GM18951 (cell line): ENCODE measurements around the gene ACOT4.
"Not testable (repeated sequence)": the region's sequence is repeated elsewhere in the genome, so short reads cannot be mapped to it uniquely, and the experiment has no call there.

ENCODE experiments used
- POLR2A ChIP-seq: IDR thresholded peaks from 4 replicates; pipeline ENCODE4 v1.6.1; 2011; ENCODE audit warnings: mild to moderate bottlenecking; ENCODE audit not compliant: insufficient read length, insufficient read depth; ENCODE audit errors: extremely low read depth
- in situ Hi-C: fragments of 300-500 bp; cut with MboI; formaldehyde crosslinking; loops from one replicate; pipeline ENCODE4 v1.12.0; 2022; ENCODE audit warnings: low sequenced_read_pairs, mixed read lengths, inconsistent platforms; ENCODE audit not compliant: unreplicated experiment

ACOT4 gene

GRCh38 chr14:73569185-73569958 is 22.3 kb upstream of the ACOT4 start, which contains the start of gene ACOT2:
Gene ACOT2, plus strand, starts transcription at chr14:73569213. Its CDS starts 28 bp downstream, at chr14:73569241.
- in situ Hi-C loops: not testable (repeated sequence)

GRCh38 chr14:73570913-73571312 is 20.8 kb upstream of the ACOT4 start:
- in situ Hi-C loops: not testable (repeated sequence)

More at GRCh38 chr14:73569185-73569958, 22.3 kb upstream of the ACOT4 start, which contains the start of gene ACOT2:
- peak; percentile 47 for TF ChIP-seq POLR2A

- in situ Hi-C loops: not testable (repeated sequence)
These were observed 18.6 kb upstream of the ACOT4 start for GRCh38 chr14:73573034-73573433.

- in situ Hi-C loops: not testable (repeated sequence)
These were observed 17.9 kb upstream of the ACOT4 start for GRCh38 chr14:73573740-73574139.

GRCh38 chr14:73574251-73574650 is 17.4 kb upstream of the ACOT4 start:
- in situ Hi-C loops: not testable (repeated sequence)

- in situ Hi-C loops: no loop called here
- TF ChIP-seq POLR2A: no peak
These were observed 15.3 kb upstream of the ACOT4 start for GRCh38 chr14:73576391-73576790.

GRCh38 chr14:73577214-73577613 is 14.5 kb upstream of the ACOT4 start:
- in situ Hi-C loops: not testable (repeated sequence)

- in situ Hi-C loops: not testable (repeated sequence)
These were observed 9.3 kb upstream of the ACOT4 start for GRCh38 chr14:73582102-73582979.

GRCh38 chr14:73588695-73589094 is 3.0 kb upstream of the ACOT4 start:
- no peak for TF ChIP-seq POLR2A
- in situ Hi-C loops: no loop called here

- in situ Hi-C loops: no loop called here
- TF ChIP-seq POLR2A: no peak
These were observed 2.6 kb upstream of the ACOT4 start for GRCh38 chr14:73589116-73589515.

- in situ Hi-C loops: not testable (repeated sequence)
These were observed 1.0 kb upstream of the ACOT4 start for GRCh38 chr14:73590673-73591004.

- TF ChIP-seq POLR2A: no peak
- in situ Hi-C loops: no loop called here
These were observed 2.8 kb downstream of the ACOT4 start for GRCh38 chr14:73594491-73594890.

GRCh38 chr14:73599499-73599898 is 7.8 kb downstream of the ACOT4 start:
- TF ChIP-seq POLR2A: no peak
- in situ Hi-C loops: no loop called here

GRCh38 chr14:73602994-73603393 is 11.3 kb downstream of the ACOT4 start:
- TF ChIP-seq POLR2A: no peak
- in situ Hi-C loops: no loop called here

- no peak for TF ChIP-seq POLR2A
- in situ Hi-C loops: no loop called here
These were observed 14.6 kb downstream of the ACOT4 start for GRCh38 chr14:73606271-73606670.
